Urothelium cell line (cell line): ENCODE data around the gene DPYD.

Experiments used
- DNase-seq: peaks from one replicate; pipeline ENCODE4 v3.0.0; 2011; ENCODE audit warnings: low spot score, mixed read lengths
- FAIRE-seq: peaks from 2 replicates; lab custom pipeline; 2011; peaks lifted over from hg19 to GRCh38; lab: Jason Lieb, UNC

Gene DPYD

GRCh38 chr1:97792655-97793054 is 128.2 kb downstream of the DPYD start:
- no peak for FAIRE-seq
- DNase-seq = no peak

DNA sequence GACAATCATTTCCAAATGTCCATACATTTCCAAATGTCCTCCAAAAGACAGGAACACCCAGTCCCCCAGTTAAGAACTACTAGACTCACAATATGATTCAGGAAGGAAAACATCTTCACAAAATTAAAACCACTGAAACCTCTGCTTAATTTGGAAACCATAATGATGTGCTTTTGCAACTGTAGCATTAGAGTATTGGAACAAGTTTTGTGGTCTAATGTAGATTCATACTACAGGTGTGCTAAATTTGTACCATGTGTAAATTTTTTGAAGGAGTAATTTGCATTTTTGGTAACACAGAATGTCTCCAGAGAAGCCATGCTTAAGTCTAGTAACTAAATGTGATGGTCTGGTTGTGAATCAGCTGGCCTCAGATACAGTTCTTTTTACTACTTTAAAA is 129.6 kb downstream of the DPYD start:
- no peak for FAIRE-seq
- DNase-seq = no peak

- no peak for DNase-seq
- no peak for FAIRE-seq
Observed at GRCh38 chr1:97787231-97787630, 133.6 kb downstream of the DPYD start.

GRCh38 chr1:97784661-97785060 is 136.2 kb downstream of the DPYD start:
- DNase-seq (no peak), FAIRE-seq (no peak)

GRCh38 chr1:97783751-97784150 is 137.1 kb downstream of the DPYD start:
- DNase-seq (no peak), FAIRE-seq (no peak)

GRCh38 chr1:97781762-97782337 is 139.0 kb downstream of the DPYD start:
- FAIRE-seq (no peak), DNase-seq (no peak)

DNA sequence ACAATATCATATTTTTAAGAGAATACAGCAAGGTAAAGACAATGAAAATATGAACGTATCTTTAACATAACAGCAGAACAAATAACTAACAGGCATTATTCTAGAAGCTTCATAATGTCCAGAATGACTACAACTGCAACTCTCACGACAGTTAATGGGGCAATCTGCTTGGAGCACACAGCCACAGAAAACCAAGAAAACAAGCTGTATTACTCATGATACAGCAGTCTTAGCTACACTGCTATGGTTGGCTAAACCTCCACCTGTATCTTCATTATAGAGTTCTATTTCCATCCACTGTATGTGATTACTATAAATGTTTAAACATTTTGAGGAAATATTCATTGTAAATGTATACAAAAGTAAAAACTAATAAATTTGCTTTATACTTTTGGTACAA is 139.9 kb downstream of the DPYD start:
- DNase-seq = no peak
- FAIRE-seq = no peak

DNA sequence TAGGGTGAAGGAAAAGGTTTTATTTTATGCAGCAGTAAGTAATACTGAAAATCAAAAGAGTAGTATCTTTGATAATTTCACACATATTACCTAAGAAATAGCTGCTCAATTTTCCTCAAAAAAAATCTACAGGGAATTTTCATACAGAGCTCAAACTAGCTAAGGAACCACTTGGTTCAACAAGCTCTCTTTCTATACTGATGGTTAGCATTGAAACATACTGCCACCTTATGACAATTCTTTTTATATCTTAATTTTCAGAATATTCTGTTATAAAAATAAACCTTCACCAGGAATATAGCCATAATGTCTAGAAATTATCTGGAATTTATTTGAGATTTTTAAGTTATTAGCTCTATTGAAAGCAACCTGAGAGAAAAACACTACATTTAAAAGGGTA is 142.1 kb downstream of the DPYD start:
- DNase-seq = no peak
- FAIRE-seq = no peak

GRCh38 chr1:97770376-97770775 is 150.5 kb downstream of the DPYD start:
- FAIRE-seq (no peak), DNase-seq (no peak)

DNA sequence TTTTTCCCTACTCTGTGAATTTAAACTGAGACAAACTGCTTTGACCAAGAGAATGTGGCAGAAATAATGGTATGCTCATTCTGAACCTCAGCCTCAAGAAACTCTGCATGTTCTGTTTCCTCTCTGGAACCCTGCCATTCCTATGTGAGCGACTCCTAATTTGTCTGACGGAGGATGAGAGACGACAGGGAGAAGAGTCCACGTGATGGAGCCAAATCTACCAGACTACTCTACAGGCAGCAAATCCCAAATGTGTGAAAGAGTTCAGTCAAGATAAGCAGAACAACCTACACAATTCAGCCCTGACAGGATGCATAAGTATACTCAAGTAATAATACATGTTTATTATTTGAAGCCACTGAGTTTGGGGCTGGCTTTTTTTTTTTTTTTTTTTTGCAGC is 153.5 kb downstream of the DPYD start:
- FAIRE-seq = no peak
- no peak for DNase-seq

- DNase-seq = no peak
- FAIRE-seq = no peak
Observed at GRCh38 chr1:97764991-97765390, 155.8 kb downstream of the DPYD start.

- DNase-seq = no peak
- peak; percentile 9 for FAIRE-seq
Observed at GRCh38 chr1:97761637-97762036, 159.2 kb downstream of the DPYD start.

DNA sequence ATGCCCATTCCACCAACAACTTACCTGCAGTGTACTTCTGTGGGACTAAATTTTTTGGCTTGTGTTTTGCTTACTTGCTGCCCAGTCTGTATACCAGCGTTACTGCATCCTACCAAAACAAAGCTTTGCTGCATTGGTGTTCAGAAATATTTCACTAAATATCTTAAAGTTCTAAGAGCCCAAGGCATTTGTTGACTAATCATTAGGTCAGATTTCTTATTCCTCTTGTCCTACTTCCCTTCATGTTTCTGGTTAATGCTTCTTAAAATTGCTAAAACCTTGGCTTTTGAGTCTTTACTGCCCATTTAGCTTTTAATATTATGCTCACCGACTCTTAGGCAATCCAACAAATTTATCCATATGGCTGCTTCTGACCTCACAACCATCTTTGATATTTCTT is 161.8 kb downstream of the DPYD start:
- FAIRE-seq = no peak
- no peak for DNase-seq

DNA sequence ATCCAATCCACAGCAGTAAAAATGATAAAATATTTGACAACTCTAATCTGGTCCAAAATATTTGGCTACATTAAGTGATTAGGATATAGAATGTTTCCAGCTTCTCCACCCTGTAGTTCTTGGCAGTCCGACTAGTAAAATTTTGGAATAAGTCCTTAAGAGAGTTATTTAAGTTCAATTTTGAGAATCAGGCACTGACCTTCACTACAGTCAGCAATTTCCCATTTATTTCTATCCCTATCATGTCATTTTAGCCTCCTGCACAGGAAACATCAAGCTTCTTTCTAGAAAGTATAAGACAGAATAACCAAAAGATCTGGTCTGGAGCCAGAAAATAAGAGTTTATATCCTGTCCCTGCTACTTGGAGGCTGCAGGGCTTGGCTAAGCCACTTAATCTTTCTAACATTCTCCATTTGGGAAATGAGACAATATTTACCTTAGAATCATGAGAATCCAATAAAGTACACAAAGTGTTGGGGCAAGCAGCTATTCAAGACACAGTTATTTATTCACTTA is 162.2 kb downstream of the DPYD start:
- DNase-seq (no peak), FAIRE-seq (no peak)

DNA sequence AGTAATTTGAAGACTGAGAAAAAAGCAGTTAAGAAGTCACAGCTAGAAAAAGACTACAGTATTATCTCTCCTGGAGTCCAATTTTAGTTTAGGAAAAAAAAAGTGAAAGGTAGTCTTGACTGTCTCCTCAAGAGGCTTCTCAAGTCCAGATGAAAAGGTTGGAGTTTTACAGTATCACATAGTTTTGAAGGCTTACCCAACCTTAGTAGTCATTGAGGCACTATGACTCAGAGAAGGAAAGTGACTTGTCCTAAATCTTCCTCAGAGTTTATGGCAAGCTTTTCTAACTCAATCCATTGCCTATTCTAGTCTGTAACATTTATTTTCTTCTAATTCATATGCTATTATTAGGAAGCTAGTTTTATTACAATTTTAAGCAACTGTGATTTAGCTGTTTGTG is 174.9 kb downstream of the DPYD start:
- DNase-seq = no peak
- no peak for FAIRE-seq

GRCh38 chr1:97744977-97745376 is 175.9 kb downstream of the DPYD start:
- FAIRE-seq (no peak), DNase-seq (no peak)

GRCh38 chr1:97743129-97743528 is 177.7 kb downstream of the DPYD start:
- no peak for FAIRE-seq

DNA sequence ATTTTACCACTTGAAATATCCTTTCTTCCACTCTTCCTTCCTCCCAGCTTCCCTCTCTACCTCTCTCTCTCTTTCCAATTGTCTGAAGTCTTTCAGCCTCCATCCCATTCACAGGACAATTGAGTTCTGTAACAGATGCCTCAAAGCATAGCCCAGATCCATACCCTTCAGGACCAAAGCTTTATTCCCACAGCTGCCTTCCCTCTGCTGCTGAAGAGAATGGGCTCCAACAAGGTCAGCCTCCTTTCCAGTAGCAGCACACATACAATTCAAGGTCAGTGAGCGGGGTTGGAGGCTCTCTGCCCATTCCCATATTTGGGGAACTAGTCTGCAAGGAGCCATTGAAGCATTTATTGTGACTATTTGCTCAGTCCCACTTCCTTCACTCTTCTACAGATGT is 179.9 kb downstream of the DPYD start:
- FAIRE-seq = no peak
- no peak for DNase-seq

More at GRCh38 chr1:97743129-97743528, 177.7 kb downstream of the DPYD start:
- no peak for DNase-seq

DNA sequence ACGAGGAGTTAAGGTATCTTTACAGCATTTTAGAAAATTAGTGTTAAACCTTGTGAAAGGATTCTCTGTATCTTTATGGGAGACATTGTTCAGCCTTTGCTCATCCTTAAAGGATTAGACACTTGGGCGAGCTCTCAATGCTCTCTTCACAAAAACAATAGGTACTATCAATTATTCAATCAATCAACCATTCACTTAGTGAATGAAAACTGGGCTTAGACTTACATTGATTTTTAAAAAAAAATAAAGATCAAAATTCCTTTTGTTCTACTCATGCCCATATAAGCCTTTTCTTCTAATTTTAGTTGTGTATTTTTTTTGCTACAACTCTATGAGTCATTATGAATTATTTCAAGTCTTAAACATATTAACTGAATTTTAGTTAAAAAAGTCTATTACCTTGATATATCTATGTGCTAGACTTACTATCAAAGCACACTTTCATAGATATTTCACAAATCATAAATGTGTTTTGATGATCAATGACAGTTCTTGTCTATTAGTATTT is 181.2 kb downstream of the DPYD start:
- no peak for DNase-seq
- FAIRE-seq = no peak

- FAIRE-seq = no peak
Observed at GRCh38 chr1:97738270-97738669, 182.6 kb downstream of the DPYD start.

DNA sequence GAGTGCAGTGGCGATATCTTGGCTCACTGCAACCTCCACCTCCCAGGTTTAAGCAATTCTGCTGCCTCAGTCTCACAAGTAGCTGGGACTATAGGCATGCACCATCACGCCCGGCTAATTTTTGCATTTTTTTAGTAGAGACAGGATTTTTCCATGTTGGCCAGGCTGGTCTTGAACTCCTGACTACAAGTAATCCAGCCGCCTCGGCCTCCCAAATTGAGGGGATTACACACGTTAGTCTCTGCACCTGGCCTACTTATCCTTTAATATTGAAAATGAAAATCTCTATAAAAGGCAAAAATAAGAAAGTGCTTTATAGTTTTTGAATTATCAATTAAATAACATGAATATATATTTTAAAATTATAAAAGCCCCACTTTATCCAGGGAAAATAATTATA is 190.6 kb downstream of the DPYD start:
- FAIRE-seq (no peak), DNase-seq (no peak)

More at GRCh38 chr1:97738270-97738669, 182.6 kb downstream of the DPYD start:
- DNase-seq = no peak

GRCh38 chr1:97728436-97728835 is 192.4 kb downstream of the DPYD start:
- FAIRE-seq = no peak

GRCh38 chr1:97727029-97727428 is 193.8 kb downstream of the DPYD start:
- no peak for DNase-seq
- no peak for FAIRE-seq

More at GRCh38 chr1:97728436-97728835, 192.4 kb downstream of the DPYD start:
- no peak for DNase-seq
